GM13977 (cell line): ENCODE results near the gene STUM.

ENCODE experiments used
- DNase-seq: peaks from one replicate; pipeline ENCODE4 v3.0.0; 2012; ENCODE audit warnings: low spot score
- in situ Hi-C: fragments of 300-500 bp; cut with MboI; formaldehyde crosslinking; loops from one replicate; pipeline ENCODE4 v1.12.0; 2022; ENCODE audit warnings: low sequenced_read_pairs, low pct_unique_long_range_greater_than_20kb, mixed read lengths, inconsistent platforms; ENCODE audit not compliant: unreplicated experiment
- TF ChIP-seq, protein P1 (sequence below): IDR thresholded peaks from 2 replicates; pipeline ENCODE4 v1.5.1; 2012; ENCODE audit warnings: mild to moderate bottlenecking, control low read depth; ENCODE audit not compliant: insufficient read depth; ENCODE audit errors: extremely low read depth, missing control alignments

The STUM gene

DNA sequence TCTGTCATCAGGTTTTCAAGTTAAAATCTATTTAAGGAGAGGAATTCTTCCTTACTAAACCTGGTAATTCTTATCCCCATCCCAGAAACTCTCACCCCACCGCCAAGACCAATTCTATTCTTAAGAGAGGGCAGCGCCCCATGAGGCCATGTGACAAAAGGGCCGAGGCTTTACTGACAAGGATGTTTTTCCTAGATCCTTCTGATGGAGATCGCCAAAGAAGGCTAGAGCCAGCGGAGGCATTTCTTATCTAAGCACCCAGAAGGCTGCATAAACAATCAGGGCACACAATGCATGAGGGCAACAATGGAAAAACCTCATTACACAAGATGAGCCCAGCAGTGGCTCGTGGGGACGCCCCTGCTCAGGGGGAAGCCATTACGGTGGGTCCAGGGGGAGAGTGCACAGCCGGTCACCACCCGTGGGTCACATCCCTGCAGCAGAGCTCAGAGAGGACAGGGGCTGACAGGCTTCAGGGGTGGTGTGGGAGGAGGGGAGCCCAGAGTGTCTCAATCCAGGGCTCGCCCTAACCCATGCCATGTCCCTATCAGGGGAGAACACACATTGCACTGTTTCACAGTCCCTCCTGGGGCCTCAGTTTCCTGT lies 101.8 kb downstream of the STUM start:
- TF ChIP-seq, protein P1, sequence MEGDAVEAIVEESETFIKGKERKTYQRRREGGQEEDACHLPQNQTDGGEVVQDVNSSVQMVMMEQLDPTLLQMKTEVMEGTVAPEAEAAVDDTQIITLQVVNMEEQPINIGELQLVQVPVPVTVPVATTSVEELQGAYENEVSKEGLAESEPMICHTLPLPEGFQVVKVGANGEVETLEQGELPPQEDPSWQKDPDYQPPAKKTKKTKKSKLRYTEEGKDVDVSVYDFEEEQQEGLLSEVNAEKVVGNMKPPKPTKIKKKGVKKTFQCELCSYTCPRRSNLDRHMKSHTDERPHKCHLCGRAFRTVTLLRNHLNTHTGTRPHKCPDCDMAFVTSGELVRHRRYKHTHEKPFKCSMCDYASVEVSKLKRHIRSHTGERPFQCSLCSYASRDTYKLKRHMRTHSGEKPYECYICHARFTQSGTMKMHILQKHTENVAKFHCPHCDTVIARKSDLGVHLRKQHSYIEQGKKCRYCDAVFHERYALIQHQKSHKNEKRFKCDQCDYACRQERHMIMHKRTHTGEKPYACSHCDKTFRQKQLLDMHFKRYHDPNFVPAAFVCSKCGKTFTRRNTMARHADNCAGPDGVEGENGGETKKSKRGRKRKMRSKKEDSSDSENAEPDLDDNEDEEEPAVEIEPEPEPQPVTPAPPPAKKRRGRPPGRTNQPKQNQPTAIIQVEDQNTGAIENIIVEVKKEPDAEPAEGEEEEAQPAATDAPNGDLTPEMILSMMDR: no peak
- DNase-seq: no peak
- in situ Hi-C loops: no loop called here

DNA sequence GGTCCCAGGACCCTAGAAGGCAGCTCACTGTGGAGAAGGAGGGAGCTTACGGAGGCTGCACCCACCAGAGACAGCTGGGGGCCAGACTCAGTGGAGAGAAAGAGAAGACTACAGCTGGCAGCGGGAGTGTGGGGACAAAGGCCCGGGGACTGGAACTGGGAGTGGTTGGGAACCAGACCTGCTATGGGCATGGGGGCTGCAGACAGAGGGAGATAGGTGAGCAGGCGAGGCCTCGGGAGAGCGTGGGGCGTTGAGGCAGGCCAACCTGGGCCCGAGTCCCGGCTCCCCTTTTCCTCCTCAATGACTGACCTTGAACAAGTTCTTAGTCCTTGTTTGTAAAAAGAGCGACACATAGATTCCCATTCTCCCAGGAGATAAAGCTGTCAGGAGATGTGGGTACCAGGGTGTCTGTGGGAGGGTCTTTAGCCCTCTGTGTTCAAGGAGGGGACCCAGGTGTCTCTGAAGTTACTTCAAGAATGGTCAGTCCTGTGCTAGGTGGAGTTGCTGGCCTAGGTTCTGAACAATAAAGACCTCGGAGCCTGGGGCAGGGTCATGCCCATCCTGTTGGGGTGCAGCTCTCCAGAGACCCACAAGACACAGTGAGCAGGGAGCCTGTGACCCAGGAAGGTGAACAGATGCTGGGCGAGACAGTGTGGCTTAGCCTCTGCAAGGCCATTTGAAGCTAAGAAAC lies 102.6 kb downstream of the STUM start:
- in situ Hi-C loops: no loop called here
- TF ChIP-seq, protein P1: no peak
- DNase-seq: no peak

DNA sequence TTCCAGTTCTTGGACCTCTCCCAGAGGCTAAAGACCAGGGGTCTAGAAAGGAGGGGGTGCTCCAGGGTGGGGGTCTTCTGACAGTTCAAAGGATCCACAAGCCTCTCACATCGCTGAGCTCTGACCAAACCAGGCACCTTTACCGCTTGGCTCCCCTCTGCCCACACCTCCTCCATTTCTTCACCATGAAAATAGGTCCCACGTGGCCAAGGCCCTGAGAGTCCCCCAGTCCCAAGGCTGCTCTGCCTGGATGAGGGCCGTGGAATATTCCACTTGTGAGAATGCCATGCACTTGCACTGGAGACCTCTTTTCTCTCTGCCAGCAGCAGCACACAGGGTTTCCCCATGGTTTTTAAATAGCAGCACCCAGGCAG lies 103.2 kb downstream of the STUM start:
- TF ChIP-seq, protein P1: no peak
- no peak for DNase-seq
- in situ Hi-C loops: no loop called here

DNA sequence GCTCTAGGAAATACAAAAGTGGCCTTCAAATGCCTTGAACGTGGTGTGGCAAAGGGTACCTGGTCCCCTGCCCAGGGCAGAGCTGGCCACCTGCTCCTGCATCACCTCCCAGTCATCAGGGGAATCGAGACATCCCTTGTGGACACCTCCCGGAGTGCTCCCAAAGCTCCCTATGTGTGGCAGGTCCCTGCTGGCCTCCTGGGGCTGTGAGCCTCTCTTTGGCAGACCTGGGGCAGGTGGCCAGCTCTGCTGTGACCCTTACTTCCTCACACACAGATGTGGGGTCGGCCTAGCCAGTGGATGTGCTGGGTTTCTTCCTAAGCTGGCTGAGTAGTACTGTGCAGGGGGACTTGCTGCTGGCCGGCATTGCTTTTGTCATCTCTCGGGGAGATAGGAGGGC lies 104.0 kb downstream of the STUM start:
- in situ Hi-C loops: no loop called here
- TF ChIP-seq, protein P1: no peak
- DNase-seq: no peak

DNA sequence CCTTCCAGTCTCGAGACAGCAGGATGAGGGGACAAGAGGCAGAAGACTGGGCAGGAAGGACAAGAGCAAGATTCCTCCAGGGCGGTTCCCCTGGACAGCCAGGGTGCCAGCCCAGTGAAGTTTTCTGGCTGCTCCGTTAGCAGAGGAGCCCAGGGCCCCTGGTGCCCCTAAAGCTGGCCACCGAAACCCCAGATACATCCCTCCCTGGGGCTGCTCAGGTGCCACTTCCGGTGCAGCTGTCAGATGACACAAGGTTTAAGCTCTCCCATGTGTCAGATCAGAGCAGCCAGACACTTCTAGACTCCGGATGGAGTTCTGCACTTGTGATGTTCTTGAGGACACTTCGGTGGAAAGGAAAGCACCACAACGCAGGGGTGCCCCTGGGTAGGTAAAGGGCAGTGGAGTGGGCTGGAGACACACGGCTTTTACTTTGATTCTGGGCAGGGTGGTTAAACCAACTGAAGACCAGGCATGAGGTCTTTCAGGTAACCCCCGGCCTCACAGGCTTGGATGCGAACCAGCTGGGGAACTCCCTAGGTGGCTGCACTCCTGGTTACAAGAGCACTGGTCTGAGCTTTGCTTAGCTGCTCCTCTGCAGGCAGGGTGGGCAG lies 104.9 kb downstream of the STUM start:
- TF ChIP-seq, protein P1: no peak
- in situ Hi-C loops: no loop called here
- DNase-seq: no peak

DNA sequence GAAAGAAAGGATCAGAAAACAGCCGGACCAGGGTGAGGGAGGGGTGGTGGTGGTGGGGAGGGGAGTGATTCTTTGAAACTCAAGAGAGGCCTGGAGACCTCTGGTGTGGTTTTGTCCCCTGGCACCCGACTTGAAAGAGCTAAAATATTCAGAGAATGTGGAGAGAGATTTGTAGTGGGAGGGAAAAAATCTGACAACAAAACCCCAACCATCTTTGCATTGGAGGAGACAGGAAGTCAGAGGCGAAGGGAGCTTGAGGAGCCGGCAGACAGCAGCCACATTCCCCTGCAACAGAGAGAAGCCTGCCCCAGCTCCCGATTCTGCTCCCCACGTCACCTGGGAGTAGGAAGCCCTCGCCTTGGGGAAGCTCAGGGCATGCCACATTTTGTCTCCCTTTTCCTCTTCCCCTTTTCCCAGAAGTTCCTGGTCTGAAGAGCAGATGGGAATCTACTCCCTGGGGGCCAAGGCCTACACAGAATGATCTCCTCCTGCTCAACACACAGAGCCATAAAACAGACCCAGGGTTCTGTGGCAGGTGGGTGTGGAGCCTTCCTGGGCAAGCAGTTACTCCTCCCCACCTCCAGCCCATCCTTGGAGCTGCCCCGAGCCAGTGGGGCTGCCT lies 105.6 kb downstream of the STUM start:
- no peak for DNase-seq
- TF ChIP-seq, protein P1: no peak

More for the DNA sequence above, 105.6 kb downstream of the STUM start:
- in situ Hi-C loops: no loop called here
